Activated T-helper 1 cell treated with anti-CD3 and anti-CD28 coated beads, Interleukin-2, amount 50 U/mL, for 16 hours (primary cell): ENCODE data around the gene IRS1.

ENCODE experiments used
- DNase-seq, 2 donors: peaks; one replicate each; pipeline ENCODE4 v3.0.0-alpha.2; 2020; ENCODE audit warnings: low read depth in 1 of 2, low spot score in 1 of 2

Gene IRS1

GRCh38 chr2:226828191-226828590, 28.6 kb upstream of the IRS1 start:
- DNase-seq = no peak

DNA sequence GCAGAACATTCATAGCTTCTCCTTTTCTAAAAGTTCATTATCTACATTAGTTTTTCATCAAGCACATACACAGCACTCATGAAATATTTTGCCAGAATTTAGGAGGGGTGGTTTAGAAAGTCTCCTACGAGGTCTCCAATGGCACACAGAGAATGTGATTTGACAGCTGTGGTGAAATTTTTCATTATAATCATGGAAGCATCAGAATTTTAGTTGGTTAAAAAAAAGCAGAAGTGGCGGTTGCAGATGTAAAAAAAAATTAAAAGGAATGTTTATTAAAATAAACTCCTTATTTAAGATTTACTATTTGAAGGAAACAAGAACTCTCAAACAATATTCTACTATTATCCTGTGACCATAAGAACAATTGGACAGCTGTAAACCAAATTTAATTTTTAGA, 25.4 kb upstream of the IRS1 start:
- no peak for DNase-seq

DNA sequence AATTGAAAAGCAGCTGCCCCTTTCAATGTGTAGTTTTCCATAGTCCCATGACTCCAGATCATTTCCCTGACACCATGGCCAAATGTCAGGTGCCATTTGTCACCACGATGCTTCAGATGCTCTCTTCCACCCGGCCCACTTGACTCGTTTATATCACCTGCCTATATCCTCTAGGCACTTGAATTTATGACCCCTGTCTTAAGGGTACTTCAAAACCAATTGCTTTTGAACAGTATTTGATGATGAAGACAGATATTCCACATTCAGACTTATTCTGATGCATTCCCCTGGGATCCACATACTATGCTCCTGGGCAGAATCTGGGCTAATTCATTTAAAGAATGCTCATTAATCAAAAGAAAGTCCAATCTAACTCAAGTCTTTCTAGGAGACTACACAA, 19.3 kb upstream of the IRS1 start:
- DNase-seq = no peak

DNA sequence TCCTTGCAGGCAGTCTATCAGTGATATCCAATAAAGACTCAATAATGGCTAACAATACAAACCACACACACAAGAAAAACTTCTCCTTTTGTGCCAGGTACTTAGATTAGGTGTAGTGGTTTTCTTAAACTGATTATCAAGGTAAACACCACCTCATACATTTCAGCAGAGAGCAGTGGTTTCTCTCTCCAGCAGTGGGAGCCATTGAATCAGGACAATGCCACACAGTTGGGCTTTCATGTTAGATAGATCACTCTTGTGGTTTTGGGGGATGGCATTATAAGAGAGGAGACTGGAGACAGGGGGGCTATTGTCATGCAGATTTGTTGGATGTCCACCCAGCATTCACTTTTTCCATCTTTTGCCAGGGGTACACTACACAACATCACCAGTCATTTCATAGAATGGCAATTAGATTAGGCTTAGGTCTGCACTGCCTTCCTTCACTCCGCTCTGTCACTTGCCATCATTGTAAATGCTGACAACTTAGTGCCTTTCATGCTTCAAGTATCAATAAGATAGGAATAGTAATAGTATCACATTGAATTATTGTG, 13.6 kb upstream of the IRS1 start:
- no peak for DNase-seq

DNA sequence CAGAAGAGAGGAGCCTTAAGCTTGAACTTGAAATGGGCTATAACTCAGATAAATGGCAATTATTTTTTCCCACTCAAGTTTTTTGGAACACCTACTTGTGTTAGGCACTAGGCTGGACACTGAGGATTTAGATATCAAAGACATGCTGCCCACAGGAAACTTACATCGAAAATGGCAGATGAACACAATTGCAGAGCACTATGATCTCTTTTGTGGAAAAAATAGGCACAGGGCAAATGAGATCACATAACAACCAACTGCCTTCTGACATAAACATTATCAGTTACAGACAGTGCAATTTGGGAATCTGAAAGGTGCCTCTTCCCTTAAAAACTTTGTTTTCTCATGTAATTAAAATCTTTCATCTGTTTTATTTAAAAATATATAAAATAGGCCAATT, 3.8 kb upstream of the IRS1 start:
- DNase-seq = no peak

GRCh38 chr2:226802573-226802972, 3.0 kb upstream of the IRS1 start:
- no peak for DNase-seq

DNA sequence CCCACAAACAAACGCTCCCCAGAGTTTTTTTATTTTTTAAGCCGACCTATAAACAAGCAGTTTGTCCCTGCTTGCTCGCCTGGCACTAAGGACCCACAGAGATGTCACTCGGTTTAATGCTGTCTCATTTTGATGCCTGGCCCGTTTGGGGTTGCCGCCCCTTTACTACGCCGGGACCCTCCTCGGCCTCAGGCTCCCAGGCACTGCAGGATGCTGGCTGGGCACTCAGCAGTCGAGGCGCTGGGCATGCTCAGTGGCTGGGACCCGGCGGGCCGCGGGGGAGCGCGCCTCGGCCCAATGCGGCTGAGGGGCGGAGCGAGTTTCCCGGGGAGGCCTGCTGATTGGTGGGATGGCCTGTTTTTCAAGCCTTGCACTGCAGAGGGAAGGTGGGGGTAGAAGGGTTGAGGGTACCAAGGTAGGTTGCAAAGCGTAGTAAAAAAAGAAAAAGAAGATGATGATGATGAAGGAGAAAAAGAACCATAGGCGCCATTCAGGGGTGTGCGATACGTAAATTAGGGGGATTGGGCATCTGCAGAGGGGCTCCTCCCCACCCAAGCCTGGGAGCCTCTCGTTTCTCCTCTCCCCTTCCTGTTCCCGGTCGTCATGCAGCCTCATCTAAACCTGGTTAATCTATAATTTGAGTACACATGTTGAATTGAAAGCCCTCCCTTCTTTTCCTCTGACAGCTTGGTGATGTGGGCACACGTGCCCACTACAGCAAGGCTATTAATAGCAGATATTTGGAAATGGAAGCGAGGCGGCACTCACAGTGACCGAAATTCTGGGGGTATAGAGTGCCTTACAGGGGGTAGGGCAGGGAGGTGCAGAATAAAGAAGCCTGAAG, 1.5 kb upstream of the IRS1 start:
- peak; percentile 38 to 60 for DNase-seq

DNA sequence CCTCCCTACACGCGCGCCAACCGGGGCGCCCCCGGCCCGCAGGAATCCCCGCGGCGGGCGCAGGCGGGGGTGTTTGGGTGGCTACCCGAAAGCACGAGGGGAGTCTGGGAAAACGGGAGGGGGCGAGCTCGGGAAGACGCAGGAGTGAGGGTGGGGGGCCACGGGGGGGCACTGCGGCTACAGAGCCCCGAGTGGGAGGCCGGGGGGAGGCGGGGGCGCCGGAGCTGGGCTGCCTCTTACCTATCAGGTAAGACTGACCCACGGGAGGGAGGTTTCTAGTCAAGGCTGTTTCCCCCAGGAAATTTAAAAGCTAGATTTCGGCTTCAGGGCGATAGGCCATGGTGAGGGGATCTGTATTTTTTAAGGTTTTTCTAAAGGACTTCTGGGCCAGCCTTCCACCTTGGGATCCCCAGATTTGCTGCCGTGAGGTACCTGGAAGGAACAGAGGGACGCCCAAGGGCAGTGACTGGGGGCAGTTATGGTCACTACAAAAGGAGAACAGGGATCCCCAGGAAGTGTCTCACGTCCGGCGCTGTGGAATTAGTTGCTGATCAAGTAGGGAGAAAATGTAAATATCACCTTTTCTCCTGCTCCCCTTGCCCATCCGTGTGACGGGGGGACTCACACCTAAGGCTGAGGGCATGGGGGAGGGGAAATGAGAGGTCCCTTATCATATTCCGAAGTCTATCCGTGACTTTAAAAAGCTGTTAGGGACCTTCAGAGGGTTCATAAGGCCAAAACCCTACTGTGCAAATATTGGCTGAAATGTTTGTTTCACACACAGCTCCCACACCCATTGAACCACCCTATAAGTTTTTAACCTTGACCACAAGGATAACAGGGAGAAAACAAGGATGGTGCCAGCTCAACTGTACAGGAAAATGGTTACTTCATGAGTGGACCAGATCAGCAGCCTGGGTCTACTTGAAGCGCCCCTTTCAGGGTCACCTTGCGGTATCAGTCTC, 638 bp upstream of the IRS1 start:
- no peak for DNase-seq

- no peak for DNase-seq
Measured at GRCh38 chr2:226798422-226799210, 1.0 kb downstream of the IRS1 start.

DNA sequence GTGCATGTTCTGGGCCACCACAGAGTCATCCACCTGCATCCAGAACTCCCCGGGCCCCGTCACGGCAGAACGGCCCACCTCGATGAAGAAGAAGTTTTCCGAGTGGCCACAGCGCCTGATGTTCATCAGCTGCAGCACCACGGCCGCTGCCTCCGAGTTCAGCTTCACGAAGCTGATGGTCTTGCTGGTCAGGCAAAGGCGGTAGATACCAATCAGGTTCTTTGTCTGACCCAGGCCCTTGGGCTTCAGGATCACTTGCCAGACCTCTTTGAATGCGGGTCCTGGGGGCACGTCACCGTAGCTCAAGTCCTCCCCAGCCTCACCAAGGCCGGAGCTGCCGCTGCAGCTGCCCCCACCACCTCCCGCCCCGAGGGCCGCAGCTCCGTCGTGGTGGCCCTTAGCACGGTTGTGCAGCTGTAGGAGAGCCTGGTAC, 1.6 kb downstream of the IRS1 start:
- no peak for DNase-seq

DNA sequence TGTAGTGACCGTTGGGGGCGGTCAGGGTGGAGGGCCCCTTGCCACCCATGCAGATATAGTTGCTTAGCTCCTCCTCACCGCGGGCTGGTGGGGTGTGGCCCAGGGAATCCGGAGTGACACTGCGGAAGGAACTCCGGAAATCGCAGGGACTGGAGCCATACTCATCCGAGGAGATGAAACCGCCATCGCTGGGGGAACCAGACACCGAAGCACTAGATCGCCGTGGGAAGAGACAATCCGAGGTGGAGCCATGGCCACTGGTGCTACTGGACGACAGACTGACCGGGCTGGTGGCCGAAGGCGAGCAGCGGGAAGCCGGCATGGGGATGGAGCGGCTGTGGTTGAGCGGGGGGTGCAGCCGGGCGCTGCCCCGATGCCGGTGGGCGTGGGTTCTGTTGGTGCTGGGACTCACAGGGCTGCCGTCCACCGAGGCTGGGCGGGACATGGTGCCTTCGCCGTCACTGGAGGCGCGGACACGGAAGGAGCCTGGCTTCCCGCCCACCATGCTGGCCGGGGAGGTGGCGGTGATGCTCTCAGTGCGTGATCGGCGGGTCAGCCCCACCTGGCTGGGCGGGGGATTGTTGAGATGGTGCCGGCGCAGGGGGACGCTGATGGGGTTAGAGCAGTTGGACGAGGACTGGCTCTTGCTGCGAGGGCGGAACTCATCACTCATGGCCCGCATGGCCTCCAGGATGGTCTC, 2.2 kb downstream of the IRS1 start:
- DNase-seq = no peak

- no peak for DNase-seq
Measured at GRCh38 chr2:226796840-226797288, 2.8 kb downstream of the IRS1 start.

DNA sequence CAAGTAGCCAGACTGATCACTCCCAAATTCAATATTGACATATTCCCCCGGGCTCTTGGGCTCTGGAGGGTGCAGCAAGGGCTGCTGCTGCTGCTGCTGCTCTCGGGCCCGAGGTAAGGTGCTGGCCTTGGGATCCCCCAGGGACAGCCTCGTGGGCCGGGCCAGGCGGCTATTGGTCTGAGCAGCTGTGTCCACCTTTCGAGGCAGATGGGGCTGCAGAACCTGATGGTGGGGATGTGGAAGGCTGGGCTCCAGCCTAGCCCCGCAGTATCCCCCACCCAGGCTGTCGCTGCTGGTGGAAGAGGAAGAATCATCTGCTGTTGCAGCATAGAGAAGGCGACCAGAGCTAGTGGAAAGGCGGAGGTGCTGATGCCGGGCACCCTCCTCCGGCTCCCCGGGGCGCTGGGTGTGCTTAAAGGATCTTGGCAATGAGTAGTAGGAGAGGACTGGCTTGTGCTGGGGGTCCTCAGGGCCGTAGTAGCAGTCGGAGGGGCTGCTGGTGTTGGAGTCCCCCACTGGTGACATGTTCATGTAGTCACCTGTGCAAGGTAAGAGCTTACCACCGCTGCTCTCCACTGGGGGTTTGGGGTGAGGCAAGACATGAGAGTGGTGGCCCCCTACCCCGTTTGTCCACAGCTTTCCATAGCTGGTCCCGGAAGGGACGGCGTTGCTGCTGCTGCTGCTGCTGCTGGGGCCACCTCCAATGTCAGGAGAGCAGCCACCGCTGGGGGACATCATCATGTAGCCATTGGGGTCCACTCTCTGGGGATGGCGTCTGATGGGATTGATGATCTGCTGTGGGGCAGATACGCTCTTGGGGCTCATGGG, 3.4 kb downstream of the IRS1 start:
- no peak for DNase-seq

DNA sequence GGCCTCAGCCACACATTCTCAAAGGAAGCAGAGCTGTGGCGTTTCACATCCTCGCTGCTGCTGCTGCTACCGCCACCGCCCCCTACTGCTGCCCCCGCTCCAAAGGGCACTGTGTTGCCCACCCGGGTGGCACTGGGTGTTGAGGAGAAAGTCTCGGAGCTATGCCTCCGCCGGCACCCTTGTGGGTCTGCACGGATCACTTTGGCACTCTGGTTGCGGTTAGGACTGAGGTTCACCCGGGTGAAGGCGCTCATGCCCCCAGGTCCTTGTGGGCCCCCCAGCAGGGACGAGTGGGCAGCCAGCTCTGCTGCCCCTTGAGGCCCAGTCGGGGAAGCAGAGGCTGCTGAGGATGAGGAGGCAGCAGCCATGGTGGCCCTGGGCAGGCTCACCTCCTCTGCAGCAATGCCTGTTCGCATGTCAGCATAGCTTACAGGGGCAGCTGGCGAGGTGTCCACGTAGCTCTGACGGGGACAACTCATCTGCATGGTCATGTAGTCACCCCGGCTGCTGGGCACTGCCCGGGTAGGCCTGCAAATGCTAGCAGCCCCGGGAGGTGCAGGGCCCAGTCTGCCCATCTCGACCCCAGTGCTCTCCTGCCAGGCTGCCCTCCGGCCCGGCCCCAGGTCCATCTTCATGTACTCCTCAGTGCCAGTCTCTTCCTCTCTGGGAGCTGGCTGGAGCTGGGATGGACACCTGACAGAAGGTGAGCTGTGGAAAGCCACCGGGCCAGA, 4.2 kb downstream of the IRS1 start:
- no peak for DNase-seq

DNA sequence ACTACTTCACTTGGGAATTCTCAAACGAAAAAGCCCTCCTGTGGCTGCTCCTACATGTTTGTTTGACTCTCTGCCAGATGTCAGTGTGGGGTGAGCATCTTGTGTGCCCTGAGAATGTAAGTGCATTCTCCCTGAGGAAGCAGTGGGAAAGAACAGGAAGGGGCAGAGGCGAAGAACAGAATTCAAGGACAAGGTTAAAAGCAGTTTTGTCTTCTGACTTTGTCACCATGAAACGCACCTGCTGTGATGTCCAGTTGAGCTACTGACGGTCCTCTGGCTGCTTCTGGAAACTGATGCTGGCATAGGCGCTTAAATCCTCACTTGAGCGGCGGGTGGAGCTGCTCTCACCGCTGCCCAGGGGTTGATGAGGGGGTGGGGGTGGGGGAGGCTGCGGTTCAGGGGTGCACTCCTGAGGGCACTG, 4.9 kb downstream of the IRS1 start:
- no peak for DNase-seq

GRCh38 chr2:226794196-226794661, 5.4 kb downstream of the IRS1 start:
- DNase-seq = no peak

DNA sequence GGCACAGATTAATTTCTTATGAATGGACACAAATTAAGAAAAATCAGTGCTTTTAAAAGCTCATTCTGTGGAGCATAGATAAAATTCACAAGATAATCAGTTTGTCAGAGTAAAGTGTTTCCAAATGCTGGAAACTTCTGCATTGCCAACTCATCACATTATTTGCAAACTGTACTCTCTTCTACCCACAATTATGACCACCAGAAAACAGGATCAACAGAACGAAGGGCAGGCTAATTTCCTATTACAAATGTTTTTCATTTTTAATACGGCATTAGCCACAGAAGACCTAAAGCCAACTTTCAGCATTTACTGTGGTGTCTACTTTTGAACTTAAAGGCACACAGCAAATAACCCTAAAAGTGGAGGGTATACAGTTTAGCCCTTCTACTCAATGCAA, 6.0 kb downstream of the IRS1 start:
- DNase-seq = no peak

DNA sequence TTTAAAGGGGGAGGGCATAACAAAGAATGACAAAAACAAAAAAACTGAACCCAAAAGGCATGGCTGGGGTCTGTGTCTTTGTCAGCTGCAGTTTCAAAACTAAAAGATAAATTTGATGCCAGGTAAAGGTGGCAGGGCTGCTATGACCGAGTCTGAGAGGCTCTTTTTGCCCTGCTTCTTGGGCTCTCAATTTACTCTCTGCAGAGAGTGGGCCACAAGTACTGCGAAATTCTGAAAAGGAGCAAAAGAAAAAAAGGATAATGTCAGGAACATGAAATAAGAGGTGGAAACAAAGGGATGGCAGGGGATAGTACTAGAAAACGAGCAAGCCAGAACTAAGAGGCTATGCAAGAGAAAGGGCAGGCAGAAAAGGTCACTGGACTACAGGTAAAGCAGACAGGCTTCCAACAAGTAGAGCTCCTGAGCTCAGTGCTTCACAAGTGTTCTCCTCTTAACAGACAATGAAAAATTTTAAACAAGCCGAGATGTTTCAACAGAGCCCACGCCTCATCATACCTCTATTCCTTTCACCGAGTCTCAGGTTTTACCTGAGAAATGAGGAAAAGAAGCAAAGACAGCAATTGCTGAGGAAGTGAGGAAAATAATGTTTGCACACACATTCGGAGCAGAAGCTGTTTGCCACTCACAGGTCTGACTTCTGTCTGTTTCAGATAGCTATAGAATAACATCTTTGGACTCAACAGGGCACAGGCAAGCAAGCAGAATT, 7.3 kb downstream of the IRS1 start:
- no peak for DNase-seq
